Epithelial cell of alveolus of lung (primary cell): ENCODE results near the gene ZNF92. TPM values are rescaled to one million over a fixed set of nuclear protein-coding genes. Genes with fewer than 3 reads are reported as not detected.

Experiments used
- total RNA-seq: library from RNA; depleted of rRNA; stranded (reverse); fragments of >200 nt; gene quantifications from 2 replicates; pipeline ENCODE4 v1.2.1, GENCODE V29; 2015

Gene ZNF92
- 8.5 and 10.4 TPM in 2 replicates for total RNA-seq

DNA sequence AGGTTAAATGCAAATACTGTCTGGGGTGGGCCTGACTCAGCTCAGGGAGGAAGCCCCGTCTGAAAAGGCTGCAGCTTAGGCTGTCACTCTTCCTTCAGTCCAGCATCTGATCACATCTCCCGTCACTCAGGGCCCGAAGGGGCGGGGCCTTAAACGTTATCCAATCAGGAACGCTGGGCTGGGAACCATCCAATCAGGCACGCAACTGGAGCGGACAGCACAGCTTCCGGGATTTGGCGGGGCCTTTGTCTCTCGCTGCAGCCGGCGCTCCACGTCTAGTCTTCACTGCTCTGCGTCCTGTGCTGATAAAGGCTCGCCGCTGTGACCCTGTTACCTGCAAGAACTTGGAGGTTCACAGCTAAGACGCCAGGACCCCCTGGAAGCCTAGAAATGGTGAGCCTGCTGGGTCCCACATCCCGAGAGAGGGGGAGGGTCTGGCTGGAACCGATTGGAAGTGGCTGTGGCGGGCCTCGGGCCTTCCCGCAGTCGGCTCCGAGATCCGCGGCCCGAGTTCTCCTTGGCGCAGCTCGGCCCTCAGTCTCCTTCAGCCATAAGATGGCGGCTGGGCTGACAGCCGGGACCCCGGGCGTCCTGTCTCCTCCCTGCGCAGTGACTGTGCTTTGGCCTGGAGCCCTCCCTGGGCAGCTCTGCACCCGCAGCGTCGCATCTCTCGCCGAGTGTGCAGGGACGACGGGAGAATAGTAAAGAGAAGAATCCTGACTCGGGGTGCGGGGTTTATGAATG lies at the start of gene ZNF92:
Gene ZNF92 (plus strand): TSS at position 248 of the 744 bp plus-strand sequence. CDS start 143 bp downstream, at position 391.

